NCI-H187 treated with DMSO at 0.1 percent for 48 hours (cell line): ENCODE data around the gene NCS1.

ENCODE experiments used
- DNase-seq: peaks from one replicate; lab custom pipeline; 2025; lab: John Stamatoyannopoulos, UW

The NCS1 gene

GRCh38 chr9:130194378-130194932 lies 22.3 kb downstream of the NCS1 start:
- DNase-seq: no peak

- no peak for DNase-seq
These were observed 23.4 kb downstream of the NCS1 start for GRCh38 chr9:130195638-130196037.

- DNase-seq: no peak
These were observed 24.4 kb downstream of the NCS1 start for GRCh38 chr9:130196643-130197042.

GRCh38 chr9:130197386-130197785 lies 25.2 kb downstream of the NCS1 start:
- no peak for DNase-seq

GRCh38 chr9:130197888-130198287 lies 25.7 kb downstream of the NCS1 start:
- no peak for DNase-seq

- no peak for DNase-seq
These were observed 26.4 kb downstream of the NCS1 start for GRCh38 chr9:130198501-130199179.

GRCh38 chr9:130199605-130200004 lies 27.4 kb downstream of the NCS1 start:
- no peak for DNase-seq

- no peak for DNase-seq
These were observed 28.0 kb downstream of the NCS1 start for GRCh38 chr9:130200038-130200849.

GRCh38 chr9:130201399-130201873 lies 29.2 kb downstream of the NCS1 start:
- DNase-seq: no peak

- DNase-seq: no peak
These were observed 29.8 kb downstream of the NCS1 start for GRCh38 chr9:130201974-130202373.

- DNase-seq: no peak
These were observed 32.1 kb downstream of the NCS1 start for GRCh38 chr9:130204341-130204740.

- DNase-seq: no peak
These were observed 32.8 kb downstream of the NCS1 start for GRCh38 chr9:130204959-130205358.

GRCh38 chr9:130205912-130206311 lies 33.7 kb downstream of the NCS1 start:
- no peak for DNase-seq

- DNase-seq: no peak
These were observed 34.4 kb downstream of the NCS1 start for GRCh38 chr9:130206579-130206978.

GRCh38 chr9:130207241-130207992 lies 35.2 kb downstream of the NCS1 start:
- no peak for DNase-seq

- no peak for DNase-seq
These were observed 36.6 kb downstream of the NCS1 start for GRCh38 chr9:130208600-130209347.

GRCh38 chr9:130209422-130209821 lies 37.2 kb downstream of the NCS1 start:
- DNase-seq: no peak

- DNase-seq: no peak
These were observed 39.5 kb downstream of the NCS1 start for GRCh38 chr9:130211548-130212226.

- no peak for DNase-seq
These were observed 40.5 kb downstream of the NCS1 start for GRCh38 chr9:130212543-130213297.
